Hepatocyte (in vitro differentiated cells): ENCODE results near the gene SH3RF3. TPM values are rescaled to one million over a fixed set of nuclear protein-coding genes. Genes with fewer than 3 reads are reported as not detected.

Source experiments
- DNase-seq: peaks from one replicate; pipeline ENCODE4 v3.0.0-alpha.2; 2016; ENCODE audit warnings: low spot score
- H2AFZ ChIP-seq: fragments of 200-600 bp; sonication (generic); 2 replicates; pipeline ENCODE4 v1.6.0; 2016; ENCODE audit warnings: antibody characterized with exemption, mild to moderate bottlenecking
- H3K27ac ChIP-seq: fragments of 200-600 bp; sonication (generic); 2 replicates; pipeline ENCODE4 v1.5.1; 2016; ENCODE audit warnings: mild to moderate bottlenecking
- H3K27me3 ChIP-seq: fragments of 200-600 bp; sonication (generic); 2 replicates; pipeline ENCODE4 v1.6.1; 2016
- H3K36me3 ChIP-seq: fragments of 200-600 bp; sonication (generic); replicated peaks from 2 replicates; pipeline ENCODE4 v1.5.1; 2016; ENCODE audit warnings: low read depth; ENCODE audit not compliant: insufficient read depth
- H3K4me1 ChIP-seq: fragments of 200-600 bp; sonication (generic); 2 replicates; pipeline ENCODE4 v1.5.1; 2016; ENCODE audit warnings: mild to moderate bottlenecking, moderate library complexity; ENCODE audit not compliant: insufficient read depth
- H3K4me2 ChIP-seq: fragments of 200-600 bp; sonication (generic); 2 replicates; pipeline ENCODE4 v1.6.0; 2016
- H3K4me3 ChIP-seq: fragments of 200-600 bp; sonication (generic); 2 replicates; pipeline ENCODE4 v1.5.1; 2016; ENCODE audit warnings: mild to moderate bottlenecking
- H3K79me2 ChIP-seq: fragments of 200-600 bp; sonication (generic); 2 replicates; pipeline ENCODE4 v1.6.0; 2017; ENCODE audit warnings: mild to moderate bottlenecking
- H3K9me2 ChIP-seq: fragments of 200-600 bp; sonication (generic); replicated peaks from 2 replicates; pipeline ENCODE4 v1.6.0; 2017; ENCODE audit warnings: mild to moderate bottlenecking; ENCODE audit not compliant: insufficient read depth
- H3K9me3 ChIP-seq: fragments of 200-600 bp; sonication (generic); 2 replicates; pipeline ENCODE4 v1.5.1; 2016; ENCODE audit warnings: low read depth, mild to moderate bottlenecking
- H4K20me1 ChIP-seq: fragments of 200-600 bp; sonication (generic); 2 replicates; pipeline ENCODE4 v1.6.0; 2016; ENCODE audit warnings: mild to moderate bottlenecking; ENCODE audit not compliant: insufficient read depth, poor library complexity, severe bottlenecking
- CTCF ChIP-seq: fragments of 200-600 bp; sonication (generic); IDR thresholded peaks from 2 replicates; pipeline ENCODE4 v1.5.1; 2016; ENCODE audit warnings: antibody characterized with exemption, mild to moderate bottlenecking; ENCODE audit not compliant: poor library complexity
- EZH2 ChIP-seq: fragments of 200-600 bp; sonication (generic); IDR thresholded peaks from 2 replicates; pipeline ENCODE4 v1.6.1; 2016; ENCODE audit warnings: antibody characterized with exemption, mild to moderate bottlenecking, borderline replicate concordance
- EZH2phosphoT487 ChIP-seq: fragments of 200-600 bp; sonication (generic); IDR thresholded peaks from one replicate; pipeline ENCODE4 v1.6.1; 2018; ENCODE audit warnings: antibody characterized with exemption, mild to moderate bottlenecking, low read depth, moderate library complexity; ENCODE audit not compliant: unreplicated experiment, severe bottlenecking
- WGBS: methylation state at CpG from one replicate; pipeline ENCODE4 v1.1.6; 2016; ENCODE audit warnings: low lambda C conversion rate; ENCODE audit errors: missing lambda C conversion rate; 5-methylcytosine and 5-hydroxymethylcytosine counted together
- polyA plus RNA-seq: library from polyadenylated mRNA; unstranded; fragments of >200 nt; fragmentation: Nextera tagmentation; extraction: Ambion mirVana; gene quantifications from 2 replicates; pipeline ENCODE4 v1.2.1, GENCODE V29; 2016
- total RNA-seq: library from RNA; depleted of rRNA; stranded (reverse); fragments of >200 nt; gene quantifications from 2 replicates; pipeline ENCODE4 v1.2.3, GENCODE V29; 2014

SH3RF3 gene
- total and polyA plus RNA-seq, 2 experiments from 2014 or later: 1.9 to 2.1 TPM

- Histone ChIP-seq H3K36me3 (no peaks in the 10 kb centered on the region), H3K27ac (no peak overlapping the region), H2AFZ (no peak overlapping the region), H3K27me3 (no peaks in the 10 kb centered on the region), H3K9me3 (no peaks in the 10 kb centered on the region), H3K79me2 (no peaks in the 10 kb centered on the region), H3K9me2 (no peaks in the 10 kb centered on the region), H3K4me2 (no peak overlapping the region), H3K4me3 (no peak overlapping the region), H3K4me1 (no peaks in the 10 kb centered on the region), H4K20me1 (no peaks in the 10 kb centered on the region)
- no peak for TF ChIP-seq EZH2
- no peak for TF ChIP-seq EZH2phosphoT487
- TF ChIP-seq CTCF: no peak
- no peak for DNase-seq
- WGBS: 96% methylated on average over 9 of the region's 9 CpGs
Observed at GRCh38 chr2:109391243-109391642, 262.2 kb downstream of the SH3RF3 start.

GRCh38 chr2:109392140-109392539, 263.1 kb downstream of the SH3RF3 start:
- H3K27me3 ChIP-seq: no peaks in the 10 kb centered on the region
- H3K4me3 ChIP-seq: no peak overlapping the region
- no peaks in the 10 kb centered on the region for H3K4me1 ChIP-seq
- H3K9me3 ChIP-seq: no peaks in the 10 kb centered on the region
- DNase-seq: no peak
- no peak overlapping the region for H3K27ac ChIP-seq
- no peaks in the 10 kb centered on the region for H3K9me2 ChIP-seq
- no peaks in the 10 kb centered on the region for H3K36me3 ChIP-seq
- H3K4me2 ChIP-seq: no peak overlapping the region
- no peaks in the 10 kb centered on the region for H4K20me1 ChIP-seq
- 98% methylated on average over 5 of the region's 5 CpGs for WGBS
- H2AFZ ChIP-seq: no peak overlapping the region
- no peaks in the 10 kb centered on the region for H3K79me2 ChIP-seq
- TF ChIP-seq CTCF (no peak), EZH2phosphoT487 (no peak), EZH2 (no peak)

- H2AFZ ChIP-seq: no peak overlapping the region
- no peaks in the 10 kb centered on the region for H4K20me1 ChIP-seq
- no peak overlapping the region for H3K4me3 ChIP-seq
- H3K4me1 ChIP-seq: no peaks in the 10 kb centered on the region
- DNase-seq: peak; percentile 24
- H3K79me2 ChIP-seq: no peaks in the 10 kb centered on the region
- no peaks in the 10 kb centered on the region for H3K9me2 ChIP-seq
- TF ChIP-seq EZH2 (no peak), EZH2phosphoT487 (no peak), CTCF (no peak)
- no peak overlapping the region for H3K4me2 ChIP-seq
- no peaks in the 10 kb centered on the region for H3K36me3 ChIP-seq
- WGBS: 87% methylated on average over 15 of the region's 15 CpGs
- H3K27ac ChIP-seq: no peak overlapping the region
- no peaks in the 10 kb centered on the region for H3K9me3 ChIP-seq
- H3K27me3 ChIP-seq: no peaks in the 10 kb centered on the region
Observed at GRCh38 chr2:109392816-109393661, 264.0 kb downstream of the SH3RF3 start.
